KMS-11 (cell line): Measurements from ENCODE around the gene METTL27.

Experiments used
- H2AFZ ChIP-seq: fragments of 200-600 bp; sonication (generic); 2 replicates; pipeline ENCODE4 v1.6.1; 2016; ENCODE audit warnings: antibody characterized with exemption, mixed run types, low read depth
- H3K27ac ChIP-seq: fragments of 200-600 bp; sonication (generic); 2 replicates; pipeline ENCODE4 v1.6.1; 2016; ENCODE audit warnings: mild to moderate bottlenecking, mixed run types
- H3K27me3 ChIP-seq: fragments of 200-600 bp; sonication (generic); 2 replicates; pipeline ENCODE4 v1.6.1; 2017; ENCODE audit warnings: mild to moderate bottlenecking, low read depth, mixed run types, moderate library complexity; ENCODE audit not compliant: insufficient read depth
- H3K36me3 ChIP-seq: fragments of 200-600 bp; sonication (generic); 2 replicates; pipeline ENCODE4 v1.6.1; 2017; ENCODE audit warnings: mild to moderate bottlenecking, mixed run types; ENCODE audit not compliant: insufficient read depth
- H3K4me1 ChIP-seq: fragments of 200-600 bp; sonication (generic); 2 replicates; pipeline ENCODE4 v1.6.1; 2016; ENCODE audit warnings: mild to moderate bottlenecking, low read depth, mixed run types; ENCODE audit not compliant: poor library complexity, severe bottlenecking
- H3K4me2 ChIP-seq: fragments of 200-600 bp; sonication (generic); 2 replicates; pipeline ENCODE4 v1.7.0; 2016; ENCODE audit warnings: mild to moderate bottlenecking, mixed run types
- H3K4me3 ChIP-seq: fragments of 200-600 bp; sonication (generic); IDR thresholded peaks from 2 replicates; pipeline ENCODE4 v1.6.1; 2017; ENCODE audit warnings: low read depth, low read length, mixed read lengths; ENCODE audit not compliant: insufficient read depth
- H3K79me2 ChIP-seq: fragments of 200-600 bp; sonication (generic); 2 replicates; pipeline ENCODE4 v1.6.1; 2016; ENCODE audit warnings: low read depth, mixed run types; ENCODE audit not compliant: insufficient read depth
- H3K9ac ChIP-seq: fragments of 200-600 bp; sonication (generic); 2 replicates; pipeline ENCODE4 v1.6.1; 2016; ENCODE audit warnings: mild to moderate bottlenecking, mixed run types
- H4K20me1 ChIP-seq: fragments of 200-600 bp; sonication (generic); 2 replicates; pipeline ENCODE4 v1.6.1; 2016; ENCODE audit warnings: mild to moderate bottlenecking, mixed run types; ENCODE audit not compliant: insufficient read depth
- CTCF ChIP-seq: fragments of 200-600 bp; sonication (generic); conservative IDR thresholded peaks from 2 replicates; pipeline ENCODE4 v1.6.1; 2017; ENCODE audit warnings: low read depth, mild to moderate bottlenecking, antibody characterized with exemption, low read length, moderate library complexity, mixed read lengths

METTL27 gene

GRCh38 chr7:73881352-73882046, 39.2 kb upstream of the METTL27 start:
- no peak for TF ChIP-seq CTCF
- Histone ChIP-seq H3K4me1 (no peaks in the 10 kb centered on the region), H3K36me3 (no peaks in the 10 kb centered on the region), H3K9ac (no peak overlapping the region), H4K20me1 (no peaks in the 10 kb centered on the region), H3K27ac (no peak overlapping the region), H3K79me2 (no peaks in the 10 kb centered on the region), H3K27me3 (peaks cover 86% of the 10 kb centered on the region), H3K4me2 (no peak overlapping the region), H2AFZ (no peak overlapping the region), H3K4me3 (no peak overlapping the region)

GRCh38 chr7:73880755-73881328, 38.5 kb upstream of the METTL27 start:
- Histone ChIP-seq H3K4me1 (no peaks in the 10 kb centered on the region), H3K4me2 (no peak overlapping the region), H3K9ac (no peak overlapping the region), H3K36me3 (no peaks in the 10 kb centered on the region), H3K27me3 (peaks cover 84% of the 10 kb centered on the region), H2AFZ (no peak overlapping the region), H4K20me1 (no peaks in the 10 kb centered on the region), H3K4me3 (no peak overlapping the region), H3K27ac (no peak overlapping the region), H3K79me2 (no peaks in the 10 kb centered on the region)
- TF ChIP-seq CTCF = no peak

GRCh38 chr7:73879977-73880681, 37.8 kb upstream of the METTL27 start:
- Histone ChIP-seq H3K4me2 (no peak overlapping the region), H3K36me3 (no peaks in the 10 kb centered on the region), H3K79me2 (no peaks in the 10 kb centered on the region), H3K4me3 (no peak overlapping the region), H4K20me1 (no peaks in the 10 kb centered on the region), H3K4me1 (no peaks in the 10 kb centered on the region), H3K9ac (no peak overlapping the region), H2AFZ (no peak overlapping the region), H3K27ac (no peak overlapping the region), H3K27me3 (peaks cover 88% of the 10 kb centered on the region)
- no peak for TF ChIP-seq CTCF

- H3K27ac ChIP-seq = no peak overlapping the region
- no peak overlapping the region for H3K9ac ChIP-seq
- H3K27me3 ChIP-seq = peaks cover 76% of the 10 kb centered on the region
- no peaks in the 10 kb centered on the region for H4K20me1 ChIP-seq
- no peak overlapping the region for H3K4me3 ChIP-seq
- no peaks in the 10 kb centered on the region for H3K79me2 ChIP-seq
- no peaks in the 10 kb centered on the region for H3K4me1 ChIP-seq
- no peak overlapping the region for H2AFZ ChIP-seq
- H3K4me2 ChIP-seq = no peak overlapping the region
- TF ChIP-seq CTCF = no peak
- H3K36me3 ChIP-seq = no peaks in the 10 kb centered on the region
Observed at GRCh38 chr7:73876973-73877372, 34.7 kb upstream of the METTL27 start.
